ENCODE data around the gene CCER1. TPM values are rescaled to one million over a fixed set of nuclear protein-coding genes. Genes with fewer than 3 reads are reported as not detected.
A peak's percentile ranks its signal among the peaks of the same experiment; 100 is the strongest.

The CCER1 gene
- total and polyA plus RNA-seq, 12 donors = not detected

DNA sequence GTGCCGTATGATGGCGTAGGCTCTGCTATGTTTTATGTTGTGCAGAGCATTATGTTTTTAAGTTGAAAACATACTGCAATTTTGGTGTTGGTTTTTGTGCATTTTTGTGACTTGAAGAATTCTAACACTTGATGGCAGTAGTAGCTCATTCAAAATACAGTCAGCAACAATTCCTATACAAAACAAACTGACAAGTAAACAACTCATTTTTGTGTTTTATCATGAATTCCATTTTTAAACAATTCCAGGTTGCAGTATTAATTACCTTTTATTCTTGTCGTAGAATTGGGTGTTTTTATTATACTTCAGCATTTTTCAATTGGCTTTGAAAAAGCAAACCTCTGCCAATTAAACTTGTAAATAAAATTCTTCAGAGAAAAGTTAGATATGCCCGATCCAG lies 4.1 kb upstream of the CCER1 start:
- H3K36me3 ChIP-seq = no peaks in the 10 kb centered on the region
- no peaks in the 10 kb centered on the region for H3K4me1 ChIP-seq
- ATAC-seq (no peak), DNase-seq (no peak)
- peak overlapping the region in 1 of 10 donors; percentile 6 for H3K4me3 ChIP-seq
- H3K27ac ChIP-seq = no peak overlapping the region
- no peaks in the 10 kb centered on the region for H3K9me3 ChIP-seq
- intact Hi-C loops (cut with DNase I) = no loop called here
- TF ChIP-seq, protein P1, sequence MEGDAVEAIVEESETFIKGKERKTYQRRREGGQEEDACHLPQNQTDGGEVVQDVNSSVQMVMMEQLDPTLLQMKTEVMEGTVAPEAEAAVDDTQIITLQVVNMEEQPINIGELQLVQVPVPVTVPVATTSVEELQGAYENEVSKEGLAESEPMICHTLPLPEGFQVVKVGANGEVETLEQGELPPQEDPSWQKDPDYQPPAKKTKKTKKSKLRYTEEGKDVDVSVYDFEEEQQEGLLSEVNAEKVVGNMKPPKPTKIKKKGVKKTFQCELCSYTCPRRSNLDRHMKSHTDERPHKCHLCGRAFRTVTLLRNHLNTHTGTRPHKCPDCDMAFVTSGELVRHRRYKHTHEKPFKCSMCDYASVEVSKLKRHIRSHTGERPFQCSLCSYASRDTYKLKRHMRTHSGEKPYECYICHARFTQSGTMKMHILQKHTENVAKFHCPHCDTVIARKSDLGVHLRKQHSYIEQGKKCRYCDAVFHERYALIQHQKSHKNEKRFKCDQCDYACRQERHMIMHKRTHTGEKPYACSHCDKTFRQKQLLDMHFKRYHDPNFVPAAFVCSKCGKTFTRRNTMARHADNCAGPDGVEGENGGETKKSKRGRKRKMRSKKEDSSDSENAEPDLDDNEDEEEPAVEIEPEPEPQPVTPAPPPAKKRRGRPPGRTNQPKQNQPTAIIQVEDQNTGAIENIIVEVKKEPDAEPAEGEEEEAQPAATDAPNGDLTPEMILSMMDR (IDR thresholded peaks at IDR 0.05) = peak in 2 of 9 donors; percentile 16 to 29
- no peaks in the 10 kb centered on the region for H3K27me3 ChIP-seq
- WGBS, 2 donors = 62 to 71% methylated on average over 4 of the region's 4 CpGs

DNA sequence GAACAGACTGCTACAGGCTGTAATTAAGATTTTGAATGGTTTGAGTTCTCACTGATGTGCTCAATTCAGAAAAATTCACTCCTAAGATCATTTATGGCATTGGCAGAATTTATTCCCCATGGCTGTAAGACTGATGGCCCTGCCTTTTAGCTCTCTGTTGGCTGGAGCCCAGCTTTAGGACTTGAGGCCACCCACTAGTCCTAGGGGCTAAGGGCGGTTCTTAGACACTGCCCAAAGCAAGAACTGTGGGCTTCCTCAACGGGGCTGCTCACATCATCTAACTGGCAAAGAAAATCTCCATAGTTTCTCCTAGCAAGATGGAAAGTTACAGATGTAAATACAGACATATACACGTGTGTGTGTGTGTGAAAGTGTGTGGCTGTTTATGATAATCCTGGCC lies 3.4 kb upstream of the CCER1 start:
- no peaks in the 10 kb centered on the region for H3K27me3 ChIP-seq
- ATAC-seq (no peak), DNase-seq (no peak)
- 74 to 83% methylated on average over 3 of the region's 3 CpGs for WGBS, 2 donors
- H3K4me1 ChIP-seq = no peaks in the 10 kb centered on the region
- H3K4me3 ChIP-seq = no peak overlapping the region
- no peak overlapping the region for H3K27ac ChIP-seq
- H3K9me3 ChIP-seq = no peaks in the 10 kb centered on the region
- no peaks in the 10 kb centered on the region for H3K36me3 ChIP-seq
- intact Hi-C loops (cut with DNase I) = no loop called here
- TF ChIP-seq, protein P1 (IDR thresholded peaks at IDR 0.05) = no peak

DNA sequence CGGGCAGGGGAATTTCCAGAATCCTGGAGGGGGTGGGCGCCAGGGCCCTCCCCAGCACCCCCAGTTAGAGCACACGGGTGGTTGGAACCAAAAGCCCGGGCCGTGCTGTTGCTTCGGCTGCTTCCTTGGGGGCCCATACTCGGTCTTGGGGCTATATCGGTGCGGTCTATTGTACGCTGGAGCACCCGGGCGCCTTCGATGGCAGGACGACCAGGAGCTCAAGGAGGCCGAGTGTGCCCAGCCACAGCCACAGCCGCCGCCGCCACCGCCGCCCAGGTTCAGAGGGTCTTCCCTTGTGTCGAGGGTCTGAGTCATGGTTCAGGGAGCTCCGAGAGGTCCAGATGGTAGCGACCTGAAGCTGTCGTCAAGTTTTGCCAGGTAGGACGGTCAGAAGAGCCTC lies 548 bp downstream of the CCER1 start:
- peak in 1 of 8 donors; percentile 33 for ATAC-seq
- 98% methylated on average over 25 of the region's 25 CpGs for WGBS, 2 donors
- no peak overlapping the region for H3K27ac ChIP-seq
- TF ChIP-seq, protein P1 (IDR thresholded peaks at IDR 0.05) = no peak
- no peak overlapping the region for H3K4me3 ChIP-seq
- intact Hi-C loops (cut with DNase I) = no loop called here
- no peak for DNase-seq
- H3K9me3 ChIP-seq = no peaks in the 10 kb centered on the region
- no peaks in the 10 kb centered on the region for H3K27me3 ChIP-seq
- no peaks in the 10 kb centered on the region for H3K36me3 ChIP-seq
- H3K4me1 ChIP-seq = no peaks in the 10 kb centered on the region

DNA sequence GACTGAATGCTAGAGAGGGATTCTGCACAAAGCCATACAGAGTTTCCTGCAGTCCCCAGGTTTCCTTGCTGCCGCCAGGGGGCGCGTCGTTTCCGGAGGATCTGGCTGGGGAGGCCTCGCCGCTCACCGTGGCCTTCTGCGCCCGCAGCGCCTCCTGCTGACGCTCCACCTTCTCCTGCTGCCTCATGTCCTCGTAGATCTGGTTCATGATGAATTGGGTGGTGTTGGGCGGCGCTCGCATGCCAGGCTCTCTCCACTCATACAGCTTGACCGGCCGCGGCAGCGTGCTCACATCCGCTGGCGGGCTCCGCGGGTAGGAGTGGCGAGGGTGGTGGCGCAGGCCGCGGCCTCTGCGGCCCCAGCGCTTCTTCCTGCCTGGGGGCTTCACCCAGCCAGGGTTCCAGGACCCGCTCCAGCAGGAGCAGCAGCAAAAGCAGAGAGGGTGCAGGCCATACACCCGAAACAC lies 987 bp downstream of the CCER1 start:
- TF ChIP-seq, protein P1 (IDR thresholded peaks at IDR 0.05) = peak in 6 of 9 donors; percentile 8 to 35 (median 20)
- intact Hi-C loops (cut with DNase I) = no loop called here
- WGBS, 2 donors = 69 to 72% methylated on average over 32 of the region's 32 CpGs
- H3K36me3 ChIP-seq = no peaks in the 10 kb centered on the region
- H3K4me3 ChIP-seq = no peak overlapping the region
- no peaks in the 10 kb centered on the region for H3K9me3 ChIP-seq
- peak in 1 of 8 donors; percentile 31 for ATAC-seq
- H3K4me1 ChIP-seq = no peaks in the 10 kb centered on the region
- DNase-seq = peak in 1 of 2 donors; percentile 11
- no peak overlapping the region for H3K27ac ChIP-seq
- no peaks in the 10 kb centered on the region for H3K27me3 ChIP-seq
